ENCODE results near the gene DCTN4. TPM values are rescaled to one million over a fixed set of nuclear protein-coding genes. Genes with fewer than 3 reads are reported as not detected.

The DCTN4 gene
- total RNA-seq, 1 donor from 2014 or later: 83.3 TPM

GRCh38 chr5:150758203-150758530 is 650 bp downstream of the DCTN4 start:
- DNase-seq (ENCODE audit: low read depth, low spot score): no peak
- H3K9me3 Mint-ChIP-seq: no peaks in the 10 kb centered on the region
- H3K4me3 Mint-ChIP-seq: no peak overlapping the region
- H3K27me3 Mint-ChIP-seq (ENCODE audit: low read depth): peaks cover 3% of the 10 kb centered on the region
- H3K4me1 Mint-ChIP-seq: peaks cover 13% of the 10 kb centered on the region
- H3K27ac Mint-ChIP-seq (ENCODE audit: unreplicated experiment): no peak overlapping the region
- TF ChIP-seq CTCF (conservative IDR thresholded peaks at IDR 0.05): no peak
- peaks cover 5% of the 10 kb centered on the region for H3K36me3 Mint-ChIP-seq (ENCODE audit: low read depth)

GRCh38 chr5:150757087-150757649 is 1.6 kb downstream of the DCTN4 start:
- H3K9me3 Mint-ChIP-seq: no peaks in the 10 kb centered on the region
- no peak overlapping the region for H3K27ac Mint-ChIP-seq (ENCODE audit: unreplicated experiment)
- no peak for DNase-seq (ENCODE audit: low read depth, low spot score)
- peaks cover 13% of the 10 kb centered on the region for H3K4me1 Mint-ChIP-seq
- TF ChIP-seq CTCF (conservative IDR thresholded peaks at IDR 0.05): no peak
- H3K27me3 Mint-ChIP-seq (ENCODE audit: low read depth): peaks cover 3% of the 10 kb centered on the region
- peaks cover 5% of the 10 kb centered on the region for H3K36me3 Mint-ChIP-seq (ENCODE audit: low read depth)
- no peak overlapping the region for H3K4me3 Mint-ChIP-seq

GRCh38 chr5:150753863-150754262 is 5.0 kb downstream of the DCTN4 start:
- no peaks in the 10 kb centered on the region for H3K9me3 Mint-ChIP-seq
- H3K4me1 Mint-ChIP-seq: peaks cover 10% of the 10 kb centered on the region
- H3K27ac Mint-ChIP-seq (ENCODE audit: unreplicated experiment): no peak overlapping the region
- H3K36me3 Mint-ChIP-seq (ENCODE audit: low read depth): peaks cover 8% of the 10 kb centered on the region
- no peak for DNase-seq (ENCODE audit: low read depth, low spot score)
- no peak for TF ChIP-seq CTCF (conservative IDR thresholded peaks at IDR 0.05)
- peak overlapping the region; percentile 42 for H3K4me3 Mint-ChIP-seq
- H3K27me3 Mint-ChIP-seq (ENCODE audit: low read depth): no peaks in the 10 kb centered on the region

- no peak for DNase-seq (ENCODE audit: low read depth, low spot score)
- Mint-ChIP-seq H3K9me3 (no peaks in the 10 kb centered on the region), H3K27me3 (ENCODE audit: low read depth) (no peaks in the 10 kb centered on the region), H3K4me3 (no peak overlapping the region), H3K27ac (ENCODE audit: unreplicated experiment) (no peak overlapping the region), H3K36me3 (ENCODE audit: low read depth) (peaks cover 8% of the 10 kb centered on the region), H3K4me1 (peaks cover 10% of the 10 kb centered on the region)
- TF ChIP-seq CTCF (conservative IDR thresholded peaks at IDR 0.05): no peak
These were observed 5.4 kb downstream of the DCTN4 start for GRCh38 chr5:150753463-150753862.

GRCh38 chr5:150751096-150751891 is 7.5 kb downstream of the DCTN4 start:
- peaks cover 3% of the 10 kb centered on the region for H3K4me1 Mint-ChIP-seq
- no peaks in the 10 kb centered on the region for H3K9me3 Mint-ChIP-seq
- TF ChIP-seq CTCF (conservative IDR thresholded peaks at IDR 0.05): no peak
- no peak overlapping the region for H3K27ac Mint-ChIP-seq (ENCODE audit: unreplicated experiment)
- no peaks in the 10 kb centered on the region for H3K27me3 Mint-ChIP-seq (ENCODE audit: low read depth)
- DNase-seq (ENCODE audit: low read depth, low spot score): no peak
- H3K4me3 Mint-ChIP-seq: no peak overlapping the region
- peaks cover 10% of the 10 kb centered on the region for H3K36me3 Mint-ChIP-seq (ENCODE audit: low read depth)

Data from neural crest cell (in vitro differentiated cells).